Neural progenitor cell (in vitro differentiated cells): ENCODE measurements around the gene FGF9. TPM values are rescaled to one million over a fixed set of nuclear protein-coding genes. Genes with fewer than 3 reads are reported as not detected.

Source experiments
- DNase-seq: peaks from one replicate; pipeline ENCODE4 v3.0.0-alpha.2; 2016; ENCODE audit warnings: low spot score
- H2AFZ ChIP-seq: fragments of 200-600 bp; sonication (generic); replicated peaks from 2 replicates; pipeline ENCODE4 v1.6.1; 2016; ENCODE audit warnings: antibody characterized with exemption
- H3F3A ChIP-seq: fragments of 200-600 bp; sonication (generic); 2 replicates; pipeline ENCODE4 v1.6.1; 2016; ENCODE audit warnings: antibody characterized with exemption, low read depth
- H3K27ac ChIP-seq: fragments of 200-600 bp; sonication (generic); 2 replicates; pipeline ENCODE4 v1.5.1; 2016; ENCODE audit warnings: mild to moderate bottlenecking
- H3K27me3 ChIP-seq: fragments of 200-600 bp; sonication (generic); 2 replicates; pipeline ENCODE4 v1.6.1; 2016; ENCODE audit warnings: mild to moderate bottlenecking, moderate library complexity
- H3K36me3 ChIP-seq: fragments of 200-600 bp; sonication (generic); 2 replicates; pipeline ENCODE4 v1.5.1; 2016
- H3K4me1 ChIP-seq: fragments of 200-600 bp; sonication (generic); 2 replicates; pipeline ENCODE4 v1.6.1; 2016; ENCODE audit warnings: mixed run types
- H3K4me2 ChIP-seq: fragments of 200-600 bp; sonication (generic); 2 replicates; pipeline ENCODE4 v1.6.1; 2016
- H3K4me3 ChIP-seq: fragments of 200-600 bp; sonication (generic); 2 replicates; pipeline ENCODE4 v1.5.1; 2016
- H3K79me2 ChIP-seq: fragments of 200-600 bp; sonication (generic); 2 replicates; pipeline ENCODE4 v1.6.1; 2016; ENCODE audit warnings: low read depth
- H3K9ac ChIP-seq: fragments of 200-600 bp; sonication (generic); 2 replicates; pipeline ENCODE4 v1.6.1; 2016
- H3K9me3 ChIP-seq: fragments of 200-600 bp; sonication (generic); 2 replicates; pipeline ENCODE4 v1.5.1; 2016; ENCODE audit warnings: low read depth
- H4K20me1 ChIP-seq: fragments of 200-600 bp; sonication (generic); 2 replicates; pipeline ENCODE4 v1.6.1; 2016; ENCODE audit warnings: low read depth
- H3K27ac Mint-ChIP-seq: 3 replicates; pipeline ENCODE4 v1.8.0; 2021; ENCODE audit warnings: mixed read lengths
- H3K27me3 Mint-ChIP-seq: 2 replicates; pipeline ENCODE4 v1.8.0; 2022; ENCODE audit warnings: low read depth, mild to moderate bottlenecking, inconsistent platforms, moderate library complexity, mixed read lengths; ENCODE audit not compliant: insufficient read depth
- H3K36me3 Mint-ChIP-seq: 3 replicates; pipeline ENCODE4 v1.8.0; 2021; ENCODE audit warnings: mixed read lengths
- H3K4me1 Mint-ChIP-seq: 3 replicates; pipeline ENCODE4 v1.8.0; 2021; ENCODE audit warnings: mixed read lengths
- H3K4me3 Mint-ChIP-seq: 3 replicates; pipeline ENCODE4 v1.8.0; 2021; ENCODE audit warnings: mild to moderate bottlenecking, moderate library complexity, mixed read lengths
- H3K9me3 Mint-ChIP-seq: 3 replicates; pipeline ENCODE4 v1.8.0; 2020; ENCODE audit warnings: mixed read lengths
- EZH2 ChIP-seq: fragments of 200-600 bp; sonication (generic); IDR thresholded peaks from 2 replicates; pipeline ENCODE4 v1.6.1; 2017; ENCODE audit warnings: antibody characterized with exemption, mild to moderate bottlenecking, moderate library complexity
- EZH2phosphoT487 ChIP-seq: fragments of 200-600 bp; sonication (generic); IDR thresholded peaks from 2 replicates; pipeline ENCODE4 v1.6.1; 2017; ENCODE audit warnings: antibody characterized with exemption
- total RNA-seq: library from RNA; depleted of rRNA; stranded (reverse); fragments of >200 nt; gene quantifications from 2 replicates; pipeline ENCODE4 v1.2.3, GENCODE V29; 2015; ENCODE audit warnings: low replicate concordance
- TF ChIP-seq, protein P1 (sequence below): fragments of 200-600 bp; sonication (generic); IDR thresholded peaks from 2 replicates; pipeline ENCODE4 v1.5.1; 2017; ENCODE audit warnings: antibody characterized with exemption, mild to moderate bottlenecking

FGF9 gene
- total RNA-seq, 1 donor from 2014 or later, result 2.1 TPM

- TF ChIP-seq EZH2, result no peak
- TF ChIP-seq EZH2phosphoT487, result no peak
- TF ChIP-seq, protein P1, sequence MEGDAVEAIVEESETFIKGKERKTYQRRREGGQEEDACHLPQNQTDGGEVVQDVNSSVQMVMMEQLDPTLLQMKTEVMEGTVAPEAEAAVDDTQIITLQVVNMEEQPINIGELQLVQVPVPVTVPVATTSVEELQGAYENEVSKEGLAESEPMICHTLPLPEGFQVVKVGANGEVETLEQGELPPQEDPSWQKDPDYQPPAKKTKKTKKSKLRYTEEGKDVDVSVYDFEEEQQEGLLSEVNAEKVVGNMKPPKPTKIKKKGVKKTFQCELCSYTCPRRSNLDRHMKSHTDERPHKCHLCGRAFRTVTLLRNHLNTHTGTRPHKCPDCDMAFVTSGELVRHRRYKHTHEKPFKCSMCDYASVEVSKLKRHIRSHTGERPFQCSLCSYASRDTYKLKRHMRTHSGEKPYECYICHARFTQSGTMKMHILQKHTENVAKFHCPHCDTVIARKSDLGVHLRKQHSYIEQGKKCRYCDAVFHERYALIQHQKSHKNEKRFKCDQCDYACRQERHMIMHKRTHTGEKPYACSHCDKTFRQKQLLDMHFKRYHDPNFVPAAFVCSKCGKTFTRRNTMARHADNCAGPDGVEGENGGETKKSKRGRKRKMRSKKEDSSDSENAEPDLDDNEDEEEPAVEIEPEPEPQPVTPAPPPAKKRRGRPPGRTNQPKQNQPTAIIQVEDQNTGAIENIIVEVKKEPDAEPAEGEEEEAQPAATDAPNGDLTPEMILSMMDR, result no peak
- no peaks in the 10 kb centered on the region for H3K4me1 Mint-ChIP-seq
- H3K79me2 ChIP-seq, result no peaks in the 10 kb centered on the region
- no peaks in the 10 kb centered on the region for H3K4me1 ChIP-seq
- no peaks in the 10 kb centered on the region for H3K9me3 ChIP-seq
- H3K4me3 Mint-ChIP-seq, result no peak overlapping the region
- H3K4me3 ChIP-seq, result no peak overlapping the region
- H3K27me3 Mint-ChIP-seq, result peaks cover 13% of the 10 kb centered on the region
- H2AFZ ChIP-seq, result no peak overlapping the region
- no peak overlapping the region for H3K27ac Mint-ChIP-seq
- no peak for DNase-seq
- H3F3A ChIP-seq, result no peaks in the 10 kb centered on the region
- H3K9me3 Mint-ChIP-seq, result peaks cover 10% of the 10 kb centered on the region
- no peak overlapping the region for H3K4me2 ChIP-seq
- H4K20me1 ChIP-seq, result no peaks in the 10 kb centered on the region
- no peak overlapping the region for H3K27ac ChIP-seq
- no peaks in the 10 kb centered on the region for H3K36me3 ChIP-seq
- no peaks in the 10 kb centered on the region for H3K27me3 ChIP-seq
- H3K36me3 Mint-ChIP-seq, result peaks cover 2% of the 10 kb centered on the region
- no peak overlapping the region for H3K9ac ChIP-seq
Measured at GRCh38 chr13:21723807-21724505, 53.1 kb downstream of the FGF9 start.

DNA sequence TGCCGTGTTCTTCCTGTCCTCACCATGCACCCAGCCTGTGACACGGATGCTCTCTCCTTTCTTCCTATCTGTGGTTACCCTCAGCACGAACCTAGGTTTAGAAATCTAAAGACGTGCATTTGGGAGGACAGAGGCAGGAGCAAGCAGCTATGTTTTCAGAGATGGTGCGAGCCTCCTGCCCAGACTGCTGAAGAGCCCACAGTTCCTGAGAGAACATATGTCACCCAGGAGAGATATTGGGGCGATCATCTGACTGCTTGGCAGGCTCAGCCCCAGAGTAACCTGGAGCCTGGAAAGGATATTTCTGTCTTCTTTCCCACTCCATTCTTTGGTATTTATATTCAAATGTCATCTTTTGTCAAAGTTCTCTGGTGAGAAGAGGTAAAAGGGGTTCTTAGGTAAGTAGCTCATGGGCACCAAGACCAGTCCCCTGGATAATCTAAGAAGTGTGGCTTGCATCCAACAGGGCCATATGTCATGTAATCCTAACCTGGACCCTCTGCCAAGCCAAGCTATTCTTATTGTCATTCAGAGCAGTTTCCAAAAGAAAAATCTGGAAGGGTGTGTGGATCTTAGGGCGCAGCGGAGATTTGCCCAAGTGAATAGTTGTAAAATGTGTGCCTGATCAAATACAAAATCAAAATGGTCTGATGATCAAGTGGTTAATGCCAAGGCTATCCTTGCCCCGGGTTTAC, 59.5 kb downstream of the FGF9 start:
- H3F3A ChIP-seq, result no peaks in the 10 kb centered on the region
- TF ChIP-seq EZH2phosphoT487, result no peak
- no peak for TF ChIP-seq EZH2
- TF ChIP-seq, protein P1, result no peak
- H3K36me3 ChIP-seq, result no peaks in the 10 kb centered on the region
- no peak overlapping the region for H3K27ac ChIP-seq
- H3K4me1 Mint-ChIP-seq, result no peaks in the 10 kb centered on the region
- peaks cover 10% of the 10 kb centered on the region for H3K9me3 Mint-ChIP-seq
- H3K27me3 Mint-ChIP-seq, result peaks cover 5% of the 10 kb centered on the region
- no peak overlapping the region for H3K9ac ChIP-seq
- no peak for DNase-seq
- no peak overlapping the region for H3K27ac Mint-ChIP-seq
- H3K27me3 ChIP-seq, result no peaks in the 10 kb centered on the region
- no peaks in the 10 kb centered on the region for H3K79me2 ChIP-seq
- H3K4me2 ChIP-seq, result no peak overlapping the region
- H2AFZ ChIP-seq, result no peak overlapping the region
- H4K20me1 ChIP-seq, result no peaks in the 10 kb centered on the region
- H3K36me3 Mint-ChIP-seq, result peaks cover 2% of the 10 kb centered on the region
- H3K4me3 Mint-ChIP-seq, result no peak overlapping the region
- H3K4me3 ChIP-seq, result no peak overlapping the region
- no peaks in the 10 kb centered on the region for H3K9me3 ChIP-seq
- peaks cover 10% of the 10 kb centered on the region for H3K4me1 ChIP-seq

DNA sequence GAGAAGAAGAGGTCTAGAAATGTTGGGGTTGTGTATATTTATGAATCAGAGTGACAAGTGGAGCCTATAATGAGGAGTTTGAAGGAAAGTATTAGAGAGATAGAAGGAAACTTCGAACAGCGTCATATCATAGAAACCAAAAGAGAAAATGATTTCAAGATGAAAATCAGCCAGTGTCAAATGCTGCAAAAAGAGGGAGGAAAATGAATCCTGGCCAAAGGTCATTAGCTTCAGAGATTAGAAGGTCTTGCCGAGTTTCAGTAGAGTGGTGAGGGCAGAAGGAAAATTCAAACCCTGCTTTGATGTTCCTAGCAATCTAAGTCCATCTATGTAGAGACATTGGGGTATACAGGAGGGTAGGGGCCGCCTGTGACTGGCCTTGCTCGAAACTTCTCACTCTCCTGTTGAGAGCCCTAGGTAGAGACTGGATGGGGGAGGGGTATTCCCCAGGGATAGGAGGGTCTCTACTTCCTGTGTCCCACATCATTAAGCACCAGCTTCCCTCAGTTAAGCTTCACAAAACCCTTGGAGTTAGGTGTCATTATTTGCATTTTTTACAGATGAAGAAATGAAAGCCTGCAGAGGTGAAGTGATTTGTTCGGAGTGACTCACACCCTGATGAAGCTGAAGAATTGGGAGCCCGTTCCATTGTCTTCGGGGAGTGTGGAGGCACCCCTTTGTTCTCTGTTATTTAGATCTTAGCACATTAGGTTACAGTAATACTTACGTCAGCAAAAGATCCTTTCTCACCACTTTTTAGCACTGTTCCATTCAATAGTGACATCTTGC, 62.8 kb downstream of the FGF9 start:
- H3F3A ChIP-seq, result no peaks in the 10 kb centered on the region
- no peak overlapping the region for H3K27ac ChIP-seq
- DNase-seq, result peak; percentile 30
- H3K36me3 ChIP-seq, result no peaks in the 10 kb centered on the region
- peak overlapping the region; percentile 5 for H3K4me2 ChIP-seq
- Mint-ChIP-seq H3K27me3 (peaks cover 3% of the 10 kb centered on the region), H3K27ac (no peak overlapping the region), H3K36me3 (no peaks in the 10 kb centered on the region), H3K4me1 (peaks cover 12% of the 10 kb centered on the region), H3K9me3 (peaks cover 4% of the 10 kb centered on the region), H3K4me3 (no peak overlapping the region)
- H3K79me2 ChIP-seq, result no peaks in the 10 kb centered on the region
- H3K9ac ChIP-seq, result no peak overlapping the region
- no peak overlapping the region for H3K4me3 ChIP-seq
- H3K9me3 ChIP-seq, result no peaks in the 10 kb centered on the region
- H4K20me1 ChIP-seq, result no peaks in the 10 kb centered on the region
- TF ChIP-seq, protein P1, result no peak
- TF ChIP-seq EZH2phosphoT487 (no peak), EZH2 (no peak)
- peak overlapping the region; percentile 28 for H2AFZ ChIP-seq
- no peaks in the 10 kb centered on the region for H3K27me3 ChIP-seq
- peaks cover 10% of the 10 kb centered on the region for H3K4me1 ChIP-seq
